ENCODE measurements around the gene PTPN9.

The PTPN9 gene

GRCh38 chr15:75606711-75607699, 27.9 kb upstream of the PTPN9 start:
- no peaks in the 10 kb centered on the region for H4K20me1 ChIP-seq (ENCODE audit: insufficient read depth, low read length)
- no peak for TF ChIP-seq CTCF (IDR thresholded peaks at IDR 0.05; ENCODE audit: low read length)
- TF ChIP-seq EZH2 (IDR thresholded peaks at IDR 0.05; ENCODE audit: borderline replicate concordance, low read length), result no peak
- H3K79me2 ChIP-seq (ENCODE audit: insufficient read depth, low read length), result no peaks in the 10 kb centered on the region
- H3K4me1 ChIP-seq (ENCODE audit: insufficient read depth, low read length, severe bottlenecking), result no peaks in the 10 kb centered on the region
- no peaks in the 10 kb centered on the region for H3K9me2 ChIP-seq (ENCODE audit: low read depth, low read length)
- H2AFZ ChIP-seq (ENCODE audit: low read length), result no peak overlapping the region
- H3K4me3 ChIP-seq (ENCODE audit: low read depth, low read length, poor library complexity, severe bottlenecking), result no peak overlapping the region
- no peaks in the 10 kb centered on the region for H3F3A ChIP-seq (ENCODE audit: insufficient read depth, low read length)
- no peaks in the 10 kb centered on the region for H3K27me3 ChIP-seq (ENCODE audit: insufficient read depth, low read length)
- no peak overlapping the region for H3K27ac ChIP-seq (ENCODE audit: low read depth, low read length, poor library complexity, severe bottlenecking)
- no peak overlapping the region for H3K4me2 ChIP-seq (ENCODE audit: low read length)
- peaks cover 56% of the 10 kb centered on the region for H3K36me3 ChIP-seq (ENCODE audit: insufficient read depth, low read length)
- H3K9me3 ChIP-seq (ENCODE audit: low read length), result no peaks in the 10 kb centered on the region
- H3K9ac ChIP-seq (ENCODE audit: low read length), result no peak overlapping the region

DNA sequence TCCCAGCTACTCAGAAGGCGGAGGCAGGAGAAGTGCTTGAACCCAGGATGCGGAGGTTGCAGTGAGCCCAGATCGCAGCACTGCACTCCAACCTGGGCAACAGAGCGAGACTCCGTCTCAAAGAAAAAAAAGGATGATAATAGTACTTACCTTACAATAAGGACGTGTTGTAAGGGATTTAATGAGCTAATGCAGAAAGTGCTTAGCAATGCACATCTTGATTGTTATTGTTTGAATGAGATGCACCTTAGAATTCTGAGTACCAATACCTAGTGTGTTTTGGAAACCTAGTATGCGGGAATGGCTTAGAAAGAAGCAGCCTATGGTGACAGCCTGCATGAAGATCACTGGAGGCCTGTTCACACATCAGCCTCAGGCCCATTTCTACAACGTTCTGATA, 26.9 kb upstream of the PTPN9 start:
- Histone ChIP-seq H3K36me3 (ENCODE audit: insufficient read depth, low read length) (peaks cover 57% of the 10 kb centered on the region), H3K4me1 (ENCODE audit: insufficient read depth, low read length, severe bottlenecking) (no peaks in the 10 kb centered on the region), H3K27me3 (ENCODE audit: insufficient read depth, low read length) (no peaks in the 10 kb centered on the region), H3K4me2 (ENCODE audit: low read length) (no peak overlapping the region), H3K9me3 (ENCODE audit: low read length) (no peaks in the 10 kb centered on the region), H3F3A (ENCODE audit: insufficient read depth, low read length) (no peaks in the 10 kb centered on the region), H3K27ac (ENCODE audit: low read depth, low read length, poor library complexity, severe bottlenecking) (no peak overlapping the region), H3K9ac (ENCODE audit: low read length) (no peak overlapping the region), H3K9me2 (ENCODE audit: low read depth, low read length) (no peaks in the 10 kb centered on the region), H4K20me1 (ENCODE audit: insufficient read depth, low read length) (no peaks in the 10 kb centered on the region), H2AFZ (ENCODE audit: low read length) (no peak overlapping the region), H3K4me3 (ENCODE audit: low read depth, low read length, poor library complexity, severe bottlenecking) (no peak overlapping the region), H3K79me2 (ENCODE audit: insufficient read depth, low read length) (no peaks in the 10 kb centered on the region)
- TF ChIP-seq EZH2 (IDR thresholded peaks at IDR 0.05; ENCODE audit: borderline replicate concordance, low read length), result no peak
- no peak for TF ChIP-seq CTCF (IDR thresholded peaks at IDR 0.05; ENCODE audit: low read length)

DNA sequence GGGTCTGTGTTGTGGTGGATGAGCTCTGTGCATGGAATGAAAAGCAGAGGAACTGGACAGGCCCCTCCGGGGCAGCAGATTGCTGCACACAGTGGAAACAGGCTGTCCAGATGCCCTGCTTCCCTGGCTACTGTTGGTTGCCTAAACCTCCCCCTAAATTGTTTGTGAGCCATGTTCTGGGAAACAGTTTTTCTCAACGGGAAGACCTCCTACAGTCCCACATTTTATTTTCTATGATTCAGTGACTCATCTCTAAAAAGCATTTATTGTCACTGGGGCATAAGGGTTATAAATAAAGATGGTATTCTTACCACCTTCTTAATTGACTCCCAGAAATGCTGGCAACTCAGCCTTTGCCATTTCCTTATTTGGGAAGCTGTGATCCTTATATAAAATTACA, 20.3 kb upstream of the PTPN9 start:
- H3K9me2 ChIP-seq (ENCODE audit: low read depth, low read length), result no peaks in the 10 kb centered on the region
- no peaks in the 10 kb centered on the region for H3K4me1 ChIP-seq (ENCODE audit: insufficient read depth, low read length, severe bottlenecking)
- H4K20me1 ChIP-seq (ENCODE audit: insufficient read depth, low read length), result no peaks in the 10 kb centered on the region
- no peaks in the 10 kb centered on the region for H3K9me3 ChIP-seq (ENCODE audit: low read length)
- no peak overlapping the region for H2AFZ ChIP-seq (ENCODE audit: low read length)
- no peak for TF ChIP-seq CTCF (IDR thresholded peaks at IDR 0.05; ENCODE audit: low read length)
- no peak for TF ChIP-seq EZH2 (IDR thresholded peaks at IDR 0.05; ENCODE audit: borderline replicate concordance, low read length)
- H3K36me3 ChIP-seq (ENCODE audit: insufficient read depth, low read length), result peaks cover 44% of the 10 kb centered on the region
- H3K27ac ChIP-seq (ENCODE audit: low read depth, low read length, poor library complexity, severe bottlenecking), result no peak overlapping the region
- H3K4me2 ChIP-seq (ENCODE audit: low read length), result no peak overlapping the region
- H3K27me3 ChIP-seq (ENCODE audit: insufficient read depth, low read length), result no peaks in the 10 kb centered on the region
- H3K9ac ChIP-seq (ENCODE audit: low read length), result no peak overlapping the region
- H3K4me3 ChIP-seq (ENCODE audit: low read depth, low read length, poor library complexity, severe bottlenecking), result no peak overlapping the region
- no peaks in the 10 kb centered on the region for H3F3A ChIP-seq (ENCODE audit: insufficient read depth, low read length)
- no peaks in the 10 kb centered on the region for H3K79me2 ChIP-seq (ENCODE audit: insufficient read depth, low read length)
